A549 (cell line): Measurements from ENCODE around the gene PTOV1. TPM values are rescaled to one million over a fixed set of nuclear protein-coding genes. Genes with fewer than 3 reads are reported as not detected.

Source experiments
- ATAC-seq, 2 experiments: fragments of 200-7000 bp in 1 of 2; fragments of >200 bp in 1 of 2; cut with Nextera tagmentation in 1 of 2; cut with Tn5 transposase in 1 of 2; 3 replicates each; pipeline versions ENCODE4 v1.8.0 to v1.9.1; 2018 to 2020; ENCODE audit warnings: mild to moderate bottlenecking in 1 of 2, moderate library complexity in 1 of 2
- CTCF ChIA-PET: fragments of 300-600 bp; sonication (Branson Sonifier 250); formaldehyde crosslinking; extraction: SDS; loops from one replicate; lab custom pipeline; 2021; ENCODE audit warnings: antibody characterized with exemption, inconsistent platforms; lab: Yijun Ruan, JAX
- POLR2A ChIA-PET: fragments of 350-600 bp; formaldehyde crosslinking; extraction: SDS; loops from one replicate; lab custom pipeline; 2021; ENCODE audit warnings: antibody characterized with exemption, inconsistent platforms; lab: Yijun Ruan, JAX
- DNase-seq, 2 experiments: peaks; one replicate each; pipeline versions ENCODE4 v3.0.0 to v3.0.0-alpha.2; 2011 to 2016; ENCODE audit warnings: low read depth in 1 of 2, low spot score in 1 of 2
- FAIRE-seq: peaks from 2 replicates; lab custom pipeline; 2011; peaks lifted over from hg19 to GRCh38; lab: Jason Lieb, UNC
- H3K27ac ChIP-seq, 2 experiments: fragments of >200 bp; sonication (Bioruptor Twin); formaldehyde crosslinking; 3 replicates each; pipeline ENCODE4 v1.5.1; 2016 to 2017
- H3K4me1 ChIP-seq: fragments of >200 bp; sonication (Bioruptor Twin); formaldehyde crosslinking; 3 replicates; pipeline ENCODE4 v1.6.1; 2016
- H3K4me2 ChIP-seq: fragments of >200 bp; sonication (Bioruptor Twin); formaldehyde crosslinking; 3 replicates; pipeline ENCODE4 v1.6.1; 2016
- H3K4me3 ChIP-seq: fragments of >200 bp; sonication (Bioruptor Twin); formaldehyde crosslinking; 3 replicates; pipeline ENCODE4 v1.5.1; 2016
- H3K9me3 ChIP-seq: fragments of >200 bp; sonication (Bioruptor Twin); formaldehyde crosslinking; 3 replicates; pipeline ENCODE4 v1.6.1; 2016
- BHLHE40 ChIP-seq: IDR thresholded peaks from 2 replicates; pipeline ENCODE4 v1.6.1; 2012; ENCODE audit warnings: low read depth, low read length, inconsistent platforms
- CBX8 ChIP-seq: fragments of 200-600 bp; sonication (generic); IDR thresholded peaks from 2 replicates; pipeline ENCODE4 v1.6.1; 2016
- CHD2 ChIP-seq: fragments of 150-350 bp; IDR thresholded peaks from 2 replicates; pipeline ENCODE4 v1.6.1; 2014; ENCODE audit warnings: low read length; ENCODE audit not compliant: partially characterized antibody
- EP300 ChIP-seq, 2 experiments: fragments of >200 bp; sonication (Bioruptor Twin); formaldehyde crosslinking; IDR thresholded peaks; 2 replicates in 1 of 2; 3 replicates in 1 of 2; pipeline ENCODE4 v1.6.1; 2016 to 2017
- ESRRA ChIP-seq: fragments of 150-350 bp; IDR thresholded peaks from 2 replicates; pipeline ENCODE4 v1.6.1; 2014; ENCODE audit warnings: mild to moderate bottlenecking, low read length, borderline replicate concordance
- HOXA7 ChIP-seq: fragments of 250-450 bp; sonication (Bioruptor Pico); IDR thresholded peaks from 2 replicates; pipeline ENCODE4 v1.5.0; 2020; ENCODE audit warnings: mild to moderate bottlenecking, moderate library complexity
- HOXB13 ChIP-seq: fragments of 250-450 bp; sonication (Bioruptor Pico); IDR thresholded peaks from 2 replicates; pipeline ENCODE4 v1.5.0; 2020; ENCODE audit warnings: low read depth, mild to moderate bottlenecking, moderate library complexity
- JUN ChIP-seq, 2 experiments: fragments of >200 bp; sonication (Bioruptor Twin); formaldehyde crosslinking; IDR thresholded peaks; 2 replicates in 1 of 2; 3 replicates in 1 of 2; pipeline ENCODE4 v1.6.1; 2016 to 2017
- JUNB ChIP-seq: fragments of >200 bp; sonication (Bioruptor Twin); formaldehyde crosslinking; IDR thresholded peaks from 2 replicates; pipeline ENCODE4 v1.6.1; 2016
- MAFK ChIP-seq: fragments of 450-650 bp; IDR thresholded peaks from 2 replicates; pipeline ENCODE4 v1.6.1; 2014; ENCODE audit not compliant: partially characterized antibody
- MAZ ChIP-seq: fragments of 150-350 bp; IDR thresholded peaks from 2 replicates; pipeline ENCODE4 v1.6.1; 2014; ENCODE audit warnings: antibody characterized with exemption, low read depth, low read length, borderline replicate concordance
- MYC ChIP-seq: IDR thresholded peaks from 2 replicates; pipeline ENCODE4 v1.6.1; 2012; ENCODE audit warnings: mild to moderate bottlenecking, inconsistent platforms, low read length, improper control_type of control experiment, borderline replicate concordance
- NR3C1 ChIP-seq: fragments of >200 bp; sonication (Bioruptor Twin); formaldehyde crosslinking; IDR thresholded peaks from 3 replicates; pipeline ENCODE4 v1.6.1; 2017
- RARB ChIP-seq: fragments of 250-450 bp; sonication (Bioruptor Pico); IDR thresholded peaks from 2 replicates; pipeline ENCODE4 v1.8.0; 2021; ENCODE audit warnings: mild to moderate bottlenecking, moderate library complexity
- RNF2 ChIP-seq: fragments of 200-600 bp; sonication (generic); IDR thresholded peaks from 2 replicates; pipeline ENCODE4 v1.6.1; 2016; ENCODE audit warnings: low read depth, mild to moderate bottlenecking, antibody characterized with exemption, moderate library complexity, borderline replicate concordance
- SREBF2 ChIP-seq: fragments of 450-650 bp; IDR thresholded peaks from 2 replicates; pipeline ENCODE4 v1.6.1; 2014; ENCODE audit warnings: mild to moderate bottlenecking, moderate library complexity
- TP53 ChIP-seq: fragments of 250-450 bp; sonication (Bioruptor Pico); IDR thresholded peaks from 2 replicates; pipeline ENCODE4 v1.5.0; 2021; ENCODE audit warnings: mild to moderate bottlenecking, moderate library complexity
- ZC3H11A ChIP-seq: fragments of 450-650 bp; IDR thresholded peaks from 2 replicates; pipeline ENCODE4 v1.6.1; 2014; ENCODE audit warnings: antibody characterized with exemption, mild to moderate bottlenecking
- WGBS: methylation state at CpG from one replicate; pipeline ENCODE4 v1.1.6; 2017; ENCODE audit errors: missing lambda C conversion rate; 5-methylcytosine and 5-hydroxymethylcytosine counted together
- polyA plus RNA-seq, 4 experiments: library from polyadenylated mRNA; depleted of rRNA in 3 of 4; stranded (reverse); fragments of >200 nt; fragmentation: RNase III in 1 of 4; extraction: RNeasy Plus Mini Kit Qiagen cat#74134 plus additional on column Dnase treatment in 1 of 4; gene quantifications; 2 replicates in 3 of 4; 3 replicates in 1 of 4; pipeline ENCODE4 v1.2.3, GENCODE V29; 2011 to 2017
- TF ChIP-seq, protein P1 (sequence below): IDR thresholded peaks from 2 replicates; pipeline ENCODE4 v1.6.1; 2012
- TF ChIP-seq, protein P2 (sequence below): fragments of >200 bp; sonication (Bioruptor Twin); formaldehyde crosslinking; IDR thresholded peaks from 2 replicates; pipeline ENCODE4 v1.6.1; 2016
- TF ChIP-seq, protein P3 (sequence below): fragments of 200-600 bp; sonication (generic); IDR thresholded peaks from 2 replicates; pipeline ENCODE4 v1.6.1; 2016; ENCODE audit warnings: antibody characterized with exemption, mild to moderate bottlenecking, moderate library complexity
- TF ChIP-seq, protein P4 (sequence below): fragments of 250-450 bp; sonication (Bioruptor Pico); IDR thresholded peaks from 2 replicates; pipeline ENCODE4 v1.5.0; 2021; ENCODE audit warnings: mild to moderate bottlenecking, moderate library complexity, borderline replicate concordance

The PTOV1 gene
- polyA plus RNA-seq, 2 of the 4 experiments (the other 2 are of a cell fraction), result 27.7 to 147 TPM

DNA sequence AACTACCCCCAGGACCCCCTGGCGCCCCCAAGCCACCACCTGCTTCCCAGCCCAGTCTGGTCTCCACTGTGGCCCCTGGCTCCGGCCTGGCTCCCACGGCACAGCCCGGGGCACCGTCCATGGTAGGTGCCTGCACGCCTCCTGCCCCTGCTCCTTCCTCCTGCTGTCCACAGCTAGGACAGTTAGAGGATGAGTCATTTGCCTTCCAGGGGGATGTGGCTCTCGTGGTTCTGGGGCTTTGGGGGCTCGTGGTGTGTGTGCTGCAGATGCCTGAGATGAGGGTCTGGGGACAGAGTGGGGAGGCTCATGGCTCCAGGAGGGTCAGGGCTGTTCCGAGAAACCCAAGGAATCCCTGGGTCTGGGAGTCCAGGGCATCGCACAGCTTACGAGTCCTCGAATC is 20.2 kb upstream of the PTOV1 start:
- no peaks in the 10 kb centered on the region for H3K9me3 ChIP-seq
- no peak overlapping the region for H3K27ac ChIP-seq
- ATAC-seq, result no peak
- POLR2A ChIA-PET, result no interaction called here
- WGBS, result 89% methylated on average over 11 of the region's 12 CpGs
- no peaks in the 10 kb centered on the region for H3K4me1 ChIP-seq
- CTCF ChIA-PET, result interaction anchor here (0.6 to 1.8 kb wide), 5 partner anchors 20 to 327 kb away, joined by 3 to 4 read pairs (median 4); partner anchors contain the start of gene PTOV1
- DNase-seq, result no peak
- TF ChIP-seq HOXB13 (CRISPR knock-in tag) (no peak), MAFK (no peak), RARB (CRISPR knock-in tag) (no peak), ZC3H11A (no peak), CBX8 (no peak), EP300 (IDR thresholded peaks at IDR 0.05) (no peak), MAZ (no peak), RNF2 (no peak), NR3C1 (no peak), HOXA7 (CRISPR knock-in tag) (no peak), ESRRA (no peak), BHLHE40 (no peak), JUN (IDR thresholded peaks at IDR 0.05) (no peak), JUNB (no peak), SREBF2 (no peak), CHD2 (no peak)
- TF ChIP-seq, protein P1, sequence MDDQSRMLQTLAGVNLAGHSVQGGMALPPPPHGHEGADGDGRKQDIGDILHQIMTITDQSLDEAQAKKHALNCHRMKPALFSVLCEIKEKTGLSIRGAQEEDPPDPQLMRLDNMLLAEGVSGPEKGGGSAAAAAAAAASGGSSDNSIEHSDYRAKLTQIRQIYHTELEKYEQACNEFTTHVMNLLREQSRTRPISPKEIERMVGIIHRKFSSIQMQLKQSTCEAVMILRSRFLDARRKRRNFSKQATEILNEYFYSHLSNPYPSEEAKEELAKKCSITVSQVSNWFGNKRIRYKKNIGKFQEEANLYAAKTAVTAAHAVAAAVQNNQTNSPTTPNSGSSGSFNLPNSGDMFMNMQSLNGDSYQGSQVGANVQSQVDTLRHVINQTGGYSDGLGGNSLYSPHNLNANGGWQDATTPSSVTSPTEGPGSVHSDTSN, result no peak
- TF ChIP-seq, protein P2, sequence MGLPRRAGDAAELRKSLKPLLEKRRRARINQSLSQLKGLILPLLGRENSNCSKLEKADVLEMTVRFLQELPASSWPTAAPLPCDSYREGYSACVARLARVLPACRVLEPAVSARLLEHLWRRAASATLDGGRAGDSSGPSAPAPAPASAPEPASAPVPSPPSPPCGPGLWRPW, result no peak
- TF ChIP-seq, protein P3, sequence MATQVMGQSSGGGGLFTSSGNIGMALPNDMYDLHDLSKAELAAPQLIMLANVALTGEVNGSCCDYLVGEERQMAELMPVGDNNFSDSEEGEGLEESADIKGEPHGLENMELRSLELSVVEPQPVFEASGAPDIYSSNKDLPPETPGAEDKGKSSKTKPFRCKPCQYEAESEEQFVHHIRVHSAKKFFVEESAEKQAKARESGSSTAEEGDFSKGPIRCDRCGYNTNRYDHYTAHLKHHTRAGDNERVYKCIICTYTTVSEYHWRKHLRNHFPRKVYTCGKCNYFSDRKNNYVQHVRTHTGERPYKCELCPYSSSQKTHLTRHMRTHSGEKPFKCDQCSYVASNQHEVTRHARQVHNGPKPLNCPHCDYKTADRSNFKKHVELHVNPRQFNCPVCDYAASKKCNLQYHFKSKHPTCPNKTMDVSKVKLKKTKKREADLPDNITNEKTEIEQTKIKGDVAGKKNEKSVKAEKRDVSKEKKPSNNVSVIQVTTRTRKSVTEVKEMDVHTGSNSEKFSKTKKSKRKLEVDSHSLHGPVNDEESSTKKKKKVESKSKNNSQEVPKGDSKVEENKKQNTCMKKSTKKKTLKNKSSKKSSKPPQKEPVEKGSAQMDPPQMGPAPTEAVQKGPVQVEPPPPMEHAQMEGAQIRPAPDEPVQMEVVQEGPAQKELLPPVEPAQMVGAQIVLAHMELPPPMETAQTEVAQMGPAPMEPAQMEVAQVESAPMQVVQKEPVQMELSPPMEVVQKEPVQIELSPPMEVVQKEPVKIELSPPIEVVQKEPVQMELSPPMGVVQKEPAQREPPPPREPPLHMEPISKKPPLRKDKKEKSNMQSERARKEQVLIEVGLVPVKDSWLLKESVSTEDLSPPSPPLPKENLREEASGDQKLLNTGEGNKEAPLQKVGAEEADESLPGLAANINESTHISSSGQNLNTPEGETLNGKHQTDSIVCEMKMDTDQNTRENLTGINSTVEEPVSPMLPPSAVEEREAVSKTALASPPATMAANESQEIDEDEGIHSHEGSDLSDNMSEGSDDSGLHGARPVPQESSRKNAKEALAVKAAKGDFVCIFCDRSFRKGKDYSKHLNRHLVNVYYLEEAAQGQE, result no peak
- TF ChIP-seq, protein P4, sequence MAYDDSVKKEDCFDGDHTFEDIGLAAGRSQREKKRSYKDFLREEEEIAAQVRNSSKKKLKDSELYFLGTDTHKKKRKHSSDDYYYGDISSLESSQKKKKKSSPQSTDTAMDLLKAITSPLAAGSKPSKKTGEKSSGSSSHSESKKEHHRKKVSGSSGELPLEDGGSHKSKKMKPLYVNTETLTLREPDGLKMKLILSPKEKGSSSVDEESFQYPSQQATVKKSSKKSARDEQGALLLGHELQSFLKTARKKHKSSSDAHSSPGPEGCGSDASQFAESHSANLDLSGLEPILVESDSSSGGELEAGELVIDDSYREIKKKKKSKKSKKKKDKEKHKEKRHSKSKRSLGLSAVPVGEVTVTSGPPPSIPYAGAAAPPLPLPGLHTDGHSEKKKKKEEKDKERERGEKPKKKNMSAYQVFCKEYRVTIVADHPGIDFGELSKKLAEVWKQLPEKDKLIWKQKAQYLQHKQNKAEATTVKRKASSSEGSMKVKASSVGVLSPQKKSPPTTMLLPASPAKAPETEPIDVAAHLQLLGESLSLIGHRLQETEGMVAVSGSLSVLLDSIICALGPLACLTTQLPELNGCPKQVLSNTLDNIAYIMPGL (CRISPR knock-in tag), result no peak
- FAIRE-seq, result no peak
- no peak overlapping the region for H3K4me3 ChIP-seq
- no peak overlapping the region for H3K4me2 ChIP-seq

DNA sequence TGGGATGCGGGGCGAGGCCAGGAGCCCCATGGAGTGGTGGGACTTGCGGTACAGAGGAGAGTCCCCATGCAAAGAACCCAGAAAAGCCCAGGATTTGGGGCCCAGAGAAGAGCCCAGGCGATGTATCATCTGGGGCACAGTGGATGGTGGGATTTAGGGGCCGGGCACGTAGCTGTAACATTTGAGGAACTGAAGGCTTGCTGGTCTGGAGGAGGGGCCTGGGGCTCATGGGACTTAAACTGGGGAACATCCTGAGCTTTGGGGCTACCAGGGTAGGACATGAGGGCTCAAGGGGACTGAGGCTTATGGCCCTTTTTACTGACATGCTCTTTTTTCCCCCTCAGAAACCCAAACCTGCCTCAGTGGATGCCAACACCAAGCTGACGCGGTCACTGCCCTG is 19.4 kb upstream of the PTOV1 start:
- no peak for ATAC-seq
- Histone ChIP-seq H3K27ac (no peak overlapping the region), H3K9me3 (no peaks in the 10 kb centered on the region), H3K4me2 (no peak overlapping the region), H3K4me3 (no peak overlapping the region), H3K4me1 (no peaks in the 10 kb centered on the region)
- no peak for DNase-seq
- FAIRE-seq, result no peak
- CTCF ChIA-PET, result interaction anchor here (1.3 to 2.8 kb wide), 5 partner anchors 12 to 159 kb away, joined by 4 to 13 read pairs (median 4); partner anchors contain the start of gene PTOV1
- 88% methylated on average over 6 of the region's 8 CpGs for WGBS
- POLR2A ChIA-PET, result no interaction called here
- TF ChIP-seq ZC3H11A (no peak), MYC (no peak), TP53 (CRISPR knock-in tag) (no peak)
